Measurements from ENCODE around the gene FXYD6. TPM values are rescaled to one million over a fixed set of nuclear protein-coding genes. Genes with fewer than 3 reads are reported as not detected.

FXYD6 gene
- total RNA-seq, 1 experiment from 2014 or later: 1.0 TPM

GRCh38 chr11:117823294-117823945 is 53.0 kb downstream of the FXYD6 start:
- intact Hi-C loops (cut with micrococcal nuclease; ENCODE audit: unreplicated experiment): loop anchor here (1.0 kb wide), 1 partner anchor 124 kb away; no protein-coding TSS in a partner anchor
- H3K9me3 Mint-ChIP-seq (ENCODE audit: unreplicated experiment): no peaks in the 10 kb centered on the region
- H3K4me3 ChIP-seq (ENCODE audit: low read depth, low read length): no peak overlapping the region
- peaks cover 14% of the 10 kb centered on the region for H3K4me1 ChIP-seq
- peak in 1 of 2 experiments; percentile 42 for DNase-seq
- ChIA-PET CTCF (interaction anchor here (0.6 to 4.3 kb wide), 10 partner anchors 10 to 319 kb away, joined by 3 to 39 read pairs (median 4); no protein-coding TSS in a partner anchor), POLR2A (no interaction called here)
- no peaks in the 10 kb centered on the region for H3K27me3 Mint-ChIP-seq (ENCODE audit: insufficient read depth, unreplicated experiment)
- TF ChIP-seq CTCF (IDR thresholded peaks at IDR 0.05; ENCODE audit: insufficient read depth in 1 of 2, low read depth in 1 of 2, low read length in 1 of 2, severe bottlenecking in 1 of 2, unreplicated experiment in 1 of 2): peak; percentile 54 to 58
- no peak overlapping the region for H3K27ac Mint-ChIP-seq (ENCODE audit: unreplicated experiment)
- H3K27me3 ChIP-seq (replicated peaks; ENCODE audit: control insufficient read depth, insufficient read depth, low read length): no peaks in the 10 kb centered on the region
- peaks cover 7% of the 10 kb centered on the region for H3K4me1 Mint-ChIP-seq (ENCODE audit: low read depth, unreplicated experiment)
- H3K9me3 ChIP-seq: no peaks in the 10 kb centered on the region
- H3K4me3 Mint-ChIP-seq (ENCODE audit: unreplicated experiment): no peak overlapping the region
- BruUV-seq (replicated peaks): no TSS peak
- no peaks in the 10 kb centered on the region for H3K36me3 ChIP-seq (ENCODE audit: control insufficient read depth, insufficient read depth, low read length)
- peaks cover 5% of the 10 kb centered on the region for H3K36me3 Mint-ChIP-seq (ENCODE audit: insufficient read depth, unreplicated experiment)

- Histone ChIP-seq H3K9me3 (no peaks in the 10 kb centered on the region), H3K27me3 (replicated peaks; ENCODE audit: control insufficient read depth, insufficient read depth, low read length) (no peaks in the 10 kb centered on the region), H3K4me3 (ENCODE audit: low read depth, low read length) (no peak overlapping the region), H3K4me1 (peaks cover 23% of the 10 kb centered on the region), H3K36me3 (ENCODE audit: control insufficient read depth, insufficient read depth, low read length) (no peaks in the 10 kb centered on the region)
- CTCF ChIA-PET: interaction anchor here (0.6 to 4.3 kb wide), 7 partner anchors 11 to 318 kb away, joined by 3 to 39 read pairs (median 5); no protein-coding TSS in a partner anchor
- H3K4me3 Mint-ChIP-seq (ENCODE audit: unreplicated experiment): no peak overlapping the region
- no TSS peak for BruUV-seq (replicated peaks)
- DNase-seq: peak; percentile 38 to 66
- peaks cover 5% of the 10 kb centered on the region for H3K36me3 Mint-ChIP-seq (ENCODE audit: insufficient read depth, unreplicated experiment)
- peaks cover 14% of the 10 kb centered on the region for H3K4me1 Mint-ChIP-seq (ENCODE audit: low read depth, unreplicated experiment)
- no peaks in the 10 kb centered on the region for H3K9me3 Mint-ChIP-seq (ENCODE audit: unreplicated experiment)
- no peaks in the 10 kb centered on the region for H3K27me3 Mint-ChIP-seq (ENCODE audit: insufficient read depth, unreplicated experiment)
- H3K27ac Mint-ChIP-seq (ENCODE audit: unreplicated experiment): no peak overlapping the region
- peak; percentile 85 to 91 for TF ChIP-seq CTCF (IDR thresholded peaks at IDR 0.05; ENCODE audit: insufficient read depth in 1 of 2, low read depth in 1 of 2, low read length in 1 of 2, severe bottlenecking in 1 of 2, unreplicated experiment in 1 of 2)
- intact Hi-C loops (cut with micrococcal nuclease; ENCODE audit: unreplicated experiment): loop anchor here (1.0 kb wide), 1 partner anchor 125 kb away; no protein-coding TSS in a partner anchor
- POLR2A ChIA-PET: no interaction called here
Observed at GRCh38 chr11:117822074-117823033, 54.1 kb downstream of the FXYD6 start.

- intact Hi-C loops (cut with micrococcal nuclease; ENCODE audit: unreplicated experiment): no loop called here
- Mint-ChIP-seq H3K27ac (ENCODE audit: unreplicated experiment) (no peak overlapping the region), H3K9me3 (ENCODE audit: unreplicated experiment) (no peaks in the 10 kb centered on the region), H3K27me3 (ENCODE audit: insufficient read depth, unreplicated experiment) (no peaks in the 10 kb centered on the region), H3K36me3 (ENCODE audit: insufficient read depth, unreplicated experiment) (peaks cover 5% of the 10 kb centered on the region), H3K4me1 (ENCODE audit: low read depth, unreplicated experiment) (peaks cover 9% of the 10 kb centered on the region), H3K4me3 (ENCODE audit: unreplicated experiment) (no peak overlapping the region)
- CTCF ChIA-PET: interaction anchor here (0.6 to 6.4 kb wide), 3 partner anchors 125 to 135 kb away, joined by 5 to 107 read pairs (median 39); no protein-coding TSS in a partner anchor
- no peak for TF ChIP-seq CTCF (IDR thresholded peaks at IDR 0.05; ENCODE audit: insufficient read depth in 1 of 2, low read depth in 1 of 2, low read length in 1 of 2, severe bottlenecking in 1 of 2, unreplicated experiment in 1 of 2)
- H3K4me1 ChIP-seq: peaks cover 28% of the 10 kb centered on the region
- H3K4me3 ChIP-seq (ENCODE audit: low read depth, low read length): no peak overlapping the region
- H3K9me3 ChIP-seq: no peaks in the 10 kb centered on the region
- no peaks in the 10 kb centered on the region for H3K36me3 ChIP-seq (ENCODE audit: control insufficient read depth, insufficient read depth, low read length)
- BruUV-seq (replicated peaks): no TSS peak
- no peaks in the 10 kb centered on the region for H3K27me3 ChIP-seq (replicated peaks; ENCODE audit: control insufficient read depth, insufficient read depth, low read length)
- DNase-seq: no peak
- POLR2A ChIA-PET: interaction anchor here (0.6 kb wide), 1 partner anchor 1527 kb away, joined by 6 read pairs; no protein-coding TSS in a partner anchor
Observed at GRCh38 chr11:117821431-117821830, 55.0 kb downstream of the FXYD6 start.

Measured in Caco-2 (cell line).